Neural cell (in vitro differentiated cells): ENCODE results near the gene COL8A1. TPM values are rescaled to one million over a fixed set of nuclear protein-coding genes. Genes with fewer than 3 reads are reported as not detected.

Source experiments
- H2AFZ ChIP-seq: fragments of 200-600, 300-800 bp; sonication (generic), shearing (Covaris generic); 2 replicates; pipeline ENCODE4 v1.6.0; 2014; ENCODE audit warnings: low read depth, mild to moderate bottlenecking, antibody characterized with exemption, low read length, moderate library complexity
- H3F3A ChIP-seq: fragments of 200-600 bp; shearing (Covaris generic); 2 replicates; pipeline ENCODE4 v1.6.1; 2016; ENCODE audit warnings: mild to moderate bottlenecking, moderate library complexity, mixed read lengths, antibody characterized with exemption, low read length; ENCODE audit not compliant: insufficient read depth, poor library complexity, severe bottlenecking
- H3K27ac ChIP-seq: fragments of 200-600, 300-800 bp; sonication (generic), shearing (Covaris generic); 2 replicates; pipeline ENCODE4 v1.5.1; 2014; ENCODE audit warnings: mild to moderate bottlenecking, low read length, moderate library complexity
- H3K27me3 ChIP-seq: fragments of 300-800, 200-600 bp; sonication (generic), shearing (Covaris generic); 2 replicates; pipeline ENCODE4 v1.6.0; 2014; ENCODE audit warnings: mild to moderate bottlenecking, low read depth, low read length, moderate library complexity; ENCODE audit not compliant: insufficient read depth
- H3K36me3 ChIP-seq: fragments of 300-800, 200-600 bp; sonication (generic), shearing (Covaris generic); 2 replicates; pipeline ENCODE4 v1.5.1; 2014; ENCODE audit warnings: mild to moderate bottlenecking, antibody characterized with exemption, low read length, moderate library complexity; ENCODE audit not compliant: insufficient read depth
- H3K4me2 ChIP-seq: fragments of 300-800, 200-600 bp; sonication (generic), shearing (Covaris generic); 2 replicates; pipeline ENCODE4 v1.6.0; 2014; ENCODE audit warnings: mild to moderate bottlenecking, low read length
- H3K4me3 ChIP-seq: fragments of 300-800, 200-600 bp; sonication (generic), shearing (Covaris generic); 2 replicates; pipeline ENCODE4 v1.5.1; 2014; ENCODE audit warnings: mild to moderate bottlenecking, low read length, moderate library complexity
- H3K79me2 ChIP-seq: fragments of 200-600 bp; shearing (Covaris generic); replicated peaks from 2 replicates; pipeline ENCODE4 v1.6.0; 2014; ENCODE audit warnings: mild to moderate bottlenecking, low read length, moderate library complexity; ENCODE audit not compliant: insufficient read depth
- H3K9ac ChIP-seq: fragments of 300-800, 200-600 bp; sonication (generic), shearing (Covaris generic); 2 replicates; pipeline ENCODE4 v1.6.1; 2016; ENCODE audit warnings: mild to moderate bottlenecking, low read length, mixed read lengths
- H3K9me2 ChIP-seq: fragments of 200-600 bp; shearing (Covaris generic); 2 replicates; pipeline ENCODE4 v1.6.1; 2016; ENCODE audit warnings: mild to moderate bottlenecking, low read length, mixed read lengths; ENCODE audit not compliant: insufficient read depth
- H3K9me3 ChIP-seq: fragments of 200-600, 300-800 bp; sonication (generic), shearing (Covaris generic); 2 replicates; pipeline ENCODE4 v1.6.1; 2016; ENCODE audit warnings: mild to moderate bottlenecking, mixed run types, low read length, moderate library complexity, mixed read lengths
- H4K20me1 ChIP-seq: fragments of 200-600 bp; shearing (Covaris generic); 2 replicates; pipeline ENCODE4 v1.6.1; 2016; ENCODE audit warnings: mild to moderate bottlenecking, mixed run types; ENCODE audit not compliant: insufficient read depth
- EP300 ChIP-seq: fragments of 450-650 bp; conservative IDR thresholded peaks from 2 replicates; pipeline ENCODE4 v1.6.1; 2014; ENCODE audit warnings: antibody characterized with exemption, mild to moderate bottlenecking, moderate library complexity; ENCODE audit not compliant: poor library complexity, severe bottlenecking
- EZH2 ChIP-seq: fragments of 200-600, 300-800 bp; shearing (Covaris generic), sonication (generic); IDR thresholded peaks from 2 replicates; pipeline ENCODE4 v1.6.1; 2014; ENCODE audit warnings: antibody characterized with exemption, low read length, borderline replicate concordance, mild to moderate bottlenecking; ENCODE audit not compliant: insufficient read depth, poor library complexity, severe bottlenecking
- MXI1 ChIP-seq: fragments of 450-650 bp; conservative IDR thresholded peaks from 2 replicates; pipeline ENCODE4 v1.6.1; 2014; ENCODE audit warnings: antibody characterized with exemption, mild to moderate bottlenecking; ENCODE audit not compliant: poor library complexity, severe bottlenecking
- POLR2AphosphoS5 ChIP-seq: IDR thresholded peaks from 2 replicates; pipeline ENCODE4 v1.6.1; 2012
- RAD21 ChIP-seq: fragments of 450-650 bp; conservative IDR thresholded peaks from 2 replicates; pipeline ENCODE4 v1.6.1; 2014; ENCODE audit warnings: antibody characterized with exemption, mild to moderate bottlenecking, moderate library complexity
- SMC3 ChIP-seq: fragments of 450-650 bp; conservative IDR thresholded peaks from 2 replicates; pipeline ENCODE4 v1.6.1; 2014; ENCODE audit warnings: antibody characterized with exemption, mild to moderate bottlenecking, moderate library complexity; ENCODE audit not compliant: poor library complexity
- TAF1 ChIP-seq: IDR thresholded peaks from 2 replicates; pipeline ENCODE4 v1.6.1; 2012; ENCODE audit warnings: low read depth
- polyA plus RNA-seq: library from polyadenylated mRNA; depleted of rRNA; stranded (reverse); fragments of >200 nt; gene quantifications from 2 replicates; pipeline ENCODE4 v1.2.3, GENCODE V29; 2014
- TF ChIP-seq, protein P1 (sequence below): fragments of 450-650 bp; IDR thresholded peaks from 2 replicates; pipeline ENCODE4 v1.5.1; 2014; ENCODE audit warnings: antibody characterized with exemption, mild to moderate bottlenecking, moderate library complexity; ENCODE audit not compliant: poor library complexity, severe bottlenecking
- TF ChIP-seq, protein P2 (sequence below): IDR thresholded peaks from 2 replicates; pipeline ENCODE4 v1.6.1; 2012; ENCODE audit warnings: borderline replicate concordance

The COL8A1 gene
- polyA plus RNA-seq, 1 donor from 2014 or later, result 0.04 TPM

GRCh38 chr3:99697250-99697649 is 58.9 kb downstream of the COL8A1 start:
- Histone ChIP-seq H3K4me3 (no peak overlapping the region), H4K20me1 (no peaks in the 10 kb centered on the region), H2AFZ (no peak overlapping the region), H3F3A (no peaks in the 10 kb centered on the region), H3K79me2 (no peaks in the 10 kb centered on the region), H3K4me2 (no peak overlapping the region), H3K27ac (no peak overlapping the region), H3K9ac (no peak overlapping the region), H3K27me3 (no peaks in the 10 kb centered on the region), H3K36me3 (no peaks in the 10 kb centered on the region), H3K9me3 (no peaks in the 10 kb centered on the region), H3K9me2 (no peaks in the 10 kb centered on the region)
- TF ChIP-seq SMC3 (no peak), RAD21 (no peak), TAF1 (no peak), POLR2AphosphoS5 (no peak), MXI1 (no peak)
- TF ChIP-seq, protein P1, sequence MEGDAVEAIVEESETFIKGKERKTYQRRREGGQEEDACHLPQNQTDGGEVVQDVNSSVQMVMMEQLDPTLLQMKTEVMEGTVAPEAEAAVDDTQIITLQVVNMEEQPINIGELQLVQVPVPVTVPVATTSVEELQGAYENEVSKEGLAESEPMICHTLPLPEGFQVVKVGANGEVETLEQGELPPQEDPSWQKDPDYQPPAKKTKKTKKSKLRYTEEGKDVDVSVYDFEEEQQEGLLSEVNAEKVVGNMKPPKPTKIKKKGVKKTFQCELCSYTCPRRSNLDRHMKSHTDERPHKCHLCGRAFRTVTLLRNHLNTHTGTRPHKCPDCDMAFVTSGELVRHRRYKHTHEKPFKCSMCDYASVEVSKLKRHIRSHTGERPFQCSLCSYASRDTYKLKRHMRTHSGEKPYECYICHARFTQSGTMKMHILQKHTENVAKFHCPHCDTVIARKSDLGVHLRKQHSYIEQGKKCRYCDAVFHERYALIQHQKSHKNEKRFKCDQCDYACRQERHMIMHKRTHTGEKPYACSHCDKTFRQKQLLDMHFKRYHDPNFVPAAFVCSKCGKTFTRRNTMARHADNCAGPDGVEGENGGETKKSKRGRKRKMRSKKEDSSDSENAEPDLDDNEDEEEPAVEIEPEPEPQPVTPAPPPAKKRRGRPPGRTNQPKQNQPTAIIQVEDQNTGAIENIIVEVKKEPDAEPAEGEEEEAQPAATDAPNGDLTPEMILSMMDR, result no peak

- no peak overlapping the region for H3K27ac ChIP-seq
- H3K79me2 ChIP-seq, result no peaks in the 10 kb centered on the region
- H3K4me2 ChIP-seq, result no peak overlapping the region
- no peak for TF ChIP-seq MXI1
- TF ChIP-seq, protein P1, result no peak
- H4K20me1 ChIP-seq, result no peaks in the 10 kb centered on the region
- H3K9me2 ChIP-seq, result no peaks in the 10 kb centered on the region
- no peak overlapping the region for H2AFZ ChIP-seq
- no peak overlapping the region for H3K4me3 ChIP-seq
- H3K36me3 ChIP-seq, result no peaks in the 10 kb centered on the region
- no peaks in the 10 kb centered on the region for H3K9me3 ChIP-seq
- no peak overlapping the region for H3K9ac ChIP-seq
- H3F3A ChIP-seq, result no peaks in the 10 kb centered on the region
- no peaks in the 10 kb centered on the region for H3K27me3 ChIP-seq
Observed at GRCh38 chr3:99698932-99699331, 60.5 kb downstream of the COL8A1 start.

GRCh38 chr3:99699841-99700240 is 61.4 kb downstream of the COL8A1 start:
- Histone ChIP-seq H3K9me2 (no peaks in the 10 kb centered on the region), H3K36me3 (no peaks in the 10 kb centered on the region), H3K4me2 (no peak overlapping the region), H3K9ac (no peak overlapping the region), H3F3A (no peaks in the 10 kb centered on the region), H3K27me3 (no peaks in the 10 kb centered on the region), H4K20me1 (no peaks in the 10 kb centered on the region), H2AFZ (no peak overlapping the region), H3K9me3 (no peaks in the 10 kb centered on the region), H3K27ac (no peak overlapping the region), H3K79me2 (no peaks in the 10 kb centered on the region), H3K4me3 (no peak overlapping the region)
- no peak for TF ChIP-seq EP300
- TF ChIP-seq RAD21, result no peak
- TF ChIP-seq, protein P2, sequence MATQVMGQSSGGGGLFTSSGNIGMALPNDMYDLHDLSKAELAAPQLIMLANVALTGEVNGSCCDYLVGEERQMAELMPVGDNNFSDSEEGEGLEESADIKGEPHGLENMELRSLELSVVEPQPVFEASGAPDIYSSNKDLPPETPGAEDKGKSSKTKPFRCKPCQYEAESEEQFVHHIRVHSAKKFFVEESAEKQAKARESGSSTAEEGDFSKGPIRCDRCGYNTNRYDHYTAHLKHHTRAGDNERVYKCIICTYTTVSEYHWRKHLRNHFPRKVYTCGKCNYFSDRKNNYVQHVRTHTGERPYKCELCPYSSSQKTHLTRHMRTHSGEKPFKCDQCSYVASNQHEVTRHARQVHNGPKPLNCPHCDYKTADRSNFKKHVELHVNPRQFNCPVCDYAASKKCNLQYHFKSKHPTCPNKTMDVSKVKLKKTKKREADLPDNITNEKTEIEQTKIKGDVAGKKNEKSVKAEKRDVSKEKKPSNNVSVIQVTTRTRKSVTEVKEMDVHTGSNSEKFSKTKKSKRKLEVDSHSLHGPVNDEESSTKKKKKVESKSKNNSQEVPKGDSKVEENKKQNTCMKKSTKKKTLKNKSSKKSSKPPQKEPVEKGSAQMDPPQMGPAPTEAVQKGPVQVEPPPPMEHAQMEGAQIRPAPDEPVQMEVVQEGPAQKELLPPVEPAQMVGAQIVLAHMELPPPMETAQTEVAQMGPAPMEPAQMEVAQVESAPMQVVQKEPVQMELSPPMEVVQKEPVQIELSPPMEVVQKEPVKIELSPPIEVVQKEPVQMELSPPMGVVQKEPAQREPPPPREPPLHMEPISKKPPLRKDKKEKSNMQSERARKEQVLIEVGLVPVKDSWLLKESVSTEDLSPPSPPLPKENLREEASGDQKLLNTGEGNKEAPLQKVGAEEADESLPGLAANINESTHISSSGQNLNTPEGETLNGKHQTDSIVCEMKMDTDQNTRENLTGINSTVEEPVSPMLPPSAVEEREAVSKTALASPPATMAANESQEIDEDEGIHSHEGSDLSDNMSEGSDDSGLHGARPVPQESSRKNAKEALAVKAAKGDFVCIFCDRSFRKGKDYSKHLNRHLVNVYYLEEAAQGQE, result no peak
- TF ChIP-seq, protein P1, result no peak
- no peak for TF ChIP-seq MXI1
- TF ChIP-seq POLR2AphosphoS5, result no peak
- TF ChIP-seq SMC3, result no peak
- TF ChIP-seq TAF1, result no peak
- no peak for TF ChIP-seq EZH2
